Stimulated activated memory B cell treated with anti-CD40 and anti-IgM and Interleukin-4, amounts not matched to agents 10 μg/mL and 1 μg/mL and 100 μg/mL, for 72 hours (primary cell): ENCODE results near the gene LRRC4C.

Experiments
- ATAC-seq: fragments of 150-1000 bp; cut with Tn5 transposase; 2 replicates; pipeline ENCODE4 v1.10.0; 2021
- H3K27ac Mint-ChIP-seq: one replicate; pipeline ENCODE4 v1.8.0; 2022; ENCODE audit warnings: mild to moderate bottlenecking, mixed read lengths
- H3K27me3 Mint-ChIP-seq: one replicate; pipeline ENCODE4 v1.8.0; 2022; ENCODE audit warnings: mixed read lengths
- H3K36me3 Mint-ChIP-seq: one replicate; pipeline ENCODE4 v1.8.0; 2022; ENCODE audit warnings: mixed read lengths
- H3K4me1 Mint-ChIP-seq: one replicate; pipeline ENCODE4 v1.8.0; 2022; ENCODE audit warnings: mixed read lengths
- H3K4me3 Mint-ChIP-seq: one replicate; pipeline ENCODE4 v1.8.0; 2022; ENCODE audit warnings: mild to moderate bottlenecking, moderate library complexity, mixed read lengths
- H3K9me3 Mint-ChIP-seq: one replicate; pipeline ENCODE4 v1.8.0; 2022; ENCODE audit warnings: mixed read lengths

LRRC4C gene

DNA sequence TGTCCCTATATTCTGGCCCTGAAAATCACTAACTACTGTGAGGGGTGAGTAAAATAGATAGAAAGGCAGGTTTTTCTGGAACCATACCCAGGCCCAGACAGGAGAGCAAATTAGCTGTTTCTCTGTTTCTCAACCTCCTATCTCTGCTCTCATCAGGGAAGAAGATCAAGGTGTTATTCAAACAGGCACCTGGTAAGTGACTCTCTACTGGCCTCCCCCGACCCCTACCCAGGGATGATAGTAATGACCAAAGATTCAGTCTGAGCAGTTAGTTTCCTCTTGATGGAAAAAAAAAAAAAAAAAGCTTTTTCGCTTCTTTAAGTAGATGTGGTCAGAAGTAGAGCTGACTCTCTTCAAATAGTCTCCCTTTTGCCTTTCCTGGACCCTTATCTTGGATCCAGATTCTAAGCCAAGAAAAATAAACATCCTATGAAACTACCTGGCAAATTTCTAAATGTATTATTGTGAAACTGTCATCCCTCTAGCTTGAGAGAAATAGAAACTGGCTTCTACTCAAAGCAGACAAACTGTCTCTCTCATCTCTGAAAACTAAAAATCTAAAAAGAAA lies 9.9 kb downstream of the LRRC4C start:
- Mint-ChIP-seq H3K4me3 (no peak overlapping the region), H3K27ac (no peak overlapping the region), H3K4me1 (no peaks in the 10 kb centered on the region), H3K36me3 (no peaks in the 10 kb centered on the region), H3K27me3 (no peaks in the 10 kb centered on the region), H3K9me3 (no peaks in the 10 kb centered on the region)
- no peak for ATAC-seq

DNA sequence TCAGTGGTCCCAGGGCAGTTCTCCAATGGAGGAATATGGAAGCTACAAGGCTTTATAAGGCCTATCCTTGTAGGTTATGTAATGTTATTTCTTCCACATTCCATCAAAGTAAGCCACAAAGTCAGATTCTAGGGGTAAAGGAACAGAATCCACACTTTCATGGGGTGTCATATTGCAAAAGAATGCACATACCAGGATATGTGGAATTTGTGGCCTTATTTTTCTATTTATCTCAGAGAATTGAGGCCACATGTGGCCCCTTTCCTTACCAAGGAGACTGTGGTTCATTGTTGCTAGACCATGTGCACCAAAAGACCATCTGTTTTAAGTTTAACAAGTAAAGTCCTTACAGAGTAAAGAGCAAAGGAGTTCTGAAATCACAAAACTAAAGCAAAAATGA lies 12.9 kb downstream of the LRRC4C start:
- H3K27ac Mint-ChIP-seq: no peak overlapping the region
- no peak overlapping the region for H3K4me3 Mint-ChIP-seq
- H3K4me1 Mint-ChIP-seq: no peaks in the 10 kb centered on the region
- H3K9me3 Mint-ChIP-seq: no peaks in the 10 kb centered on the region
- H3K27me3 Mint-ChIP-seq: no peaks in the 10 kb centered on the region
- H3K36me3 Mint-ChIP-seq: no peaks in the 10 kb centered on the region
- ATAC-seq: no peak

GRCh38 chr11:41446107-41446506 lies 13.3 kb downstream of the LRRC4C start:
- Mint-ChIP-seq H3K4me1 (no peaks in the 10 kb centered on the region), H3K9me3 (no peaks in the 10 kb centered on the region), H3K27me3 (no peaks in the 10 kb centered on the region), H3K36me3 (no peaks in the 10 kb centered on the region), H3K27ac (no peak overlapping the region), H3K4me3 (no peak overlapping the region)
- ATAC-seq: no peak

- H3K4me3 Mint-ChIP-seq: no peak overlapping the region
- H3K27me3 Mint-ChIP-seq: no peaks in the 10 kb centered on the region
- ATAC-seq: no peak
- no peaks in the 10 kb centered on the region for H3K36me3 Mint-ChIP-seq
- no peaks in the 10 kb centered on the region for H3K9me3 Mint-ChIP-seq
- no peak overlapping the region for H3K27ac Mint-ChIP-seq
- no peaks in the 10 kb centered on the region for H3K4me1 Mint-ChIP-seq
These were observed 22.4 kb downstream of the LRRC4C start for GRCh38 chr11:41437006-41437490.

DNA sequence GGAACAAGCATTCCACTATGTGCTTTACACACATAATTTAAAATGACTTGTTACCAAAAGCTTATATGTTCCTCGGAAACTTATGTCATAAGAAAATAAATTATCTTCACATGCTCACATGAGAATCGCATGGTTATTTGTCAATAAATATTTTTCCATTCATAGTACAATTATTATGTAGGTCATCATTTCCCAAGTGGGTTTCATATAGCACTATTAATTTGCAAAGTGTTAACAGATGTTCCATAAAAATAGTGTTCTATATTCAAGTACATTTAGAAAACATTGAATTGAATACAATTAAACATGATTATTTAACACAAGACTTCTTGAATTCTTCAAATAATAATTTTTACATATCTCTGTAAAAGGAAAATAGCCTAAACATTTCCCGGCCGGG lies 23.9 kb downstream of the LRRC4C start:
- no peaks in the 10 kb centered on the region for H3K9me3 Mint-ChIP-seq
- no peak for ATAC-seq
- H3K4me3 Mint-ChIP-seq: no peak overlapping the region
- H3K27ac Mint-ChIP-seq: no peak overlapping the region
- no peaks in the 10 kb centered on the region for H3K27me3 Mint-ChIP-seq
- H3K36me3 Mint-ChIP-seq: no peaks in the 10 kb centered on the region
- H3K4me1 Mint-ChIP-seq: no peaks in the 10 kb centered on the region

DNA sequence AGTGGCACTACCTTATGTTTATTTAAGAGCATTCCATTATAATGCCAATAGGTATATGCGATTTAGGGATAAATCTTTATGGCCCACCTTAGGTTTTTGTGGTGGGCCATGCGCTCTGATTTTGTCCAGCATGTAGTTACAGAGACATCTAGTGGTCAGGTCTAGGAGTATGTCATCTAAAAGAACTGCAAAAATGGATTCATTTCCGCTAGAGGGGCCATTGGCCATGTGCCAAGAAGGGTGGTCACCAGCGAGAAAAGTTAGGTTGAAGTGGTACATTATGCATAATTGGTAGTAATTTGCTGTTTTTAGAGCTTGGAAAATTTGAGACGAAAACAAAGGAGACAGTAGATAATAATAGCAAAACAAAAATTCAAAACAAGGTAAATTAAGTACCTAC lies 27.7 kb downstream of the LRRC4C start:
- no peak overlapping the region for H3K4me3 Mint-ChIP-seq
- no peaks in the 10 kb centered on the region for H3K9me3 Mint-ChIP-seq
- no peak overlapping the region for H3K27ac Mint-ChIP-seq
- no peak for ATAC-seq
- H3K4me1 Mint-ChIP-seq: peaks cover 4% of the 10 kb centered on the region
- H3K27me3 Mint-ChIP-seq: no peaks in the 10 kb centered on the region
- H3K36me3 Mint-ChIP-seq: no peaks in the 10 kb centered on the region

- Mint-ChIP-seq H3K9me3 (no peaks in the 10 kb centered on the region), H3K4me1 (peaks cover under 1% of the 10 kb centered on the region), H3K27me3 (no peaks in the 10 kb centered on the region), H3K4me3 (no peak overlapping the region), H3K36me3 (no peaks in the 10 kb centered on the region), H3K27ac (no peak overlapping the region)
- ATAC-seq: no peak
These were observed 39.6 kb downstream of the LRRC4C start for GRCh38 chr11:41419901-41420300.

GRCh38 chr11:41414771-41415440 lies 44.5 kb downstream of the LRRC4C start:
- no peaks in the 10 kb centered on the region for H3K9me3 Mint-ChIP-seq
- ATAC-seq: no peak
- H3K36me3 Mint-ChIP-seq: no peaks in the 10 kb centered on the region
- H3K4me1 Mint-ChIP-seq: peaks cover 10% of the 10 kb centered on the region
- H3K27ac Mint-ChIP-seq: no peak overlapping the region
- H3K27me3 Mint-ChIP-seq: no peaks in the 10 kb centered on the region
- H3K4me3 Mint-ChIP-seq: no peak overlapping the region

- Mint-ChIP-seq H3K9me3 (no peaks in the 10 kb centered on the region), H3K27ac (no peak overlapping the region), H3K4me1 (peaks cover 10% of the 10 kb centered on the region), H3K36me3 (no peaks in the 10 kb centered on the region), H3K27me3 (no peaks in the 10 kb centered on the region), H3K4me3 (no peak overlapping the region)
- peak; percentile 65 for ATAC-seq
These were observed 45.6 kb downstream of the LRRC4C start for GRCh38 chr11:41413843-41414242.

DNA sequence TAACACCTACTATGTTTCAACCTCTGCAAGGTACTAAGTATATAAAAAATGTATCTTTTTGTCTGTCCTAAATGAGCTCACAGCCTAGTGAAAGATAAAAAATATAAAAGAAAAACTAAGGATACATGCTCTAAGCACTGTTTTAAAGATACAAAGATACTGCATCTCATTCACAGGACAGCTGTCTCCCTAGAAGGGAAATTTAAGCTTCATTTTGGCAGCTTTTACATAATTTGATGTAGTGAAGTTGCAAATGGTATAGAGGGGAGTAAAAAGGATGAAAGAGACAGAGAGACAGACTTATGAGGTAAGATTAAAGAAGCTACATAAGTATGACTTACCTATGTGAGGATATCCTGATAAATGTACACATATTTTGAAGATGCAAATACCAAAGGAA lies 53.6 kb downstream of the LRRC4C start:
- H3K9me3 Mint-ChIP-seq: peaks cover 2% of the 10 kb centered on the region

DNA sequence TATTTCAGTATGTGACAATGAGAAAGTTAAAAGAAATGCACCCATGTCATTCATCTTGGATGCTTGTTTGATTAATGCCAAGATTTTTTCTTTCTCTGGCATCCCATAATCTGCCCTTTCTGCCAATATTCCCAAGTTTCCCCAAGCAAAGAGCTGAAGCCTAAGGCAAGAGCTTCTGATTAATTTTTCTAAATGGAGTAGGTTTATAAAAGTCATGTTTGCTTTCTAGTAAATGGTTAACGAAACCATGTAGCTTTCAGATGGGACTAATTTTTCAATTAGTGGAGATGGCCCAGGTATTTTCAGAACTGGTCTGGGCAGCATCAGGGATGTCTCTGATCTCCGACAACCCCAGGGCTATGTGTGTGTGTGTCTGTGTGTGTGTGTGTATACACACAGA lies 55.3 kb downstream of the LRRC4C start:
- H3K27me3 Mint-ChIP-seq: no peaks in the 10 kb centered on the region
- peaks cover 2% of the 10 kb centered on the region for H3K9me3 Mint-ChIP-seq
- H3K36me3 Mint-ChIP-seq: no peaks in the 10 kb centered on the region
- ATAC-seq: no peak
- no peaks in the 10 kb centered on the region for H3K4me1 Mint-ChIP-seq
- H3K27ac Mint-ChIP-seq: no peak overlapping the region
- no peak overlapping the region for H3K4me3 Mint-ChIP-seq

More for the DNA sequence above, 53.6 kb downstream of the LRRC4C start:
- no peak overlapping the region for H3K4me3 Mint-ChIP-seq
- H3K36me3 Mint-ChIP-seq: no peaks in the 10 kb centered on the region
- no peak for ATAC-seq
- no peaks in the 10 kb centered on the region for H3K4me1 Mint-ChIP-seq
- no peak overlapping the region for H3K27ac Mint-ChIP-seq
- H3K27me3 Mint-ChIP-seq: no peaks in the 10 kb centered on the region

- H3K36me3 Mint-ChIP-seq: no peaks in the 10 kb centered on the region
- no peak for ATAC-seq
- no peak overlapping the region for H3K27ac Mint-ChIP-seq
- no peak overlapping the region for H3K4me3 Mint-ChIP-seq
- no peaks in the 10 kb centered on the region for H3K27me3 Mint-ChIP-seq
- no peaks in the 10 kb centered on the region for H3K4me1 Mint-ChIP-seq
- peaks cover 2% of the 10 kb centered on the region for H3K9me3 Mint-ChIP-seq
These were observed 56.0 kb downstream of the LRRC4C start for GRCh38 chr11:41403458-41403857.

DNA sequence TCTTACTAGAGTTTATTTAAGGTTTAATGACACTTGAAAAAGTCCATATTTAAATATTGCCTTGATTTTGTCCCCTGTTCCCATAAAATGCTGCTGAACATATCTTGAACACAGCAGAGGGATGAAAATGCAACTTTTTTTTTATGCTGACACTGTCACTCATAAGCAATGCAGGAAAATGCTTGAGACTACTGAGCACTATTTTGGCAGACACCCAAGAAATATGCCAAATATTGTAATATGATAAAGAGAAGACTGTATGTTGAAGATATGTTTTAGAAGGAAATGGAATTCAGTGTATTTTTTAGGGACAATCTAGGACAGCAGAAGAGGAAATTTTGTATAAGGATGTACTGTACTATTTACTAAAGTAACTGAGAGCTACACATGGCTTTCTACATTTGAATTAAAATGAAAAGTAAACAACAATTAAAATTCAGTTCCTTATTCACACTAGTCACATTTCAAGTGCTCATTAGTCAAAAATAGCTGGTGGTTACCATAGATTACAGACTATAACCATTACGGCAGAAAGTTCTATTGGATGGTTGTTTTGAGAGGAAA lies 58.6 kb downstream of the LRRC4C start:
- no peak overlapping the region for H3K27ac Mint-ChIP-seq
- peaks cover 2% of the 10 kb centered on the region for H3K9me3 Mint-ChIP-seq
- H3K27me3 Mint-ChIP-seq: no peaks in the 10 kb centered on the region
- H3K4me3 Mint-ChIP-seq: no peak overlapping the region
- H3K36me3 Mint-ChIP-seq: no peaks in the 10 kb centered on the region
- no peaks in the 10 kb centered on the region for H3K4me1 Mint-ChIP-seq
- no peak for ATAC-seq

GRCh38 chr11:41400124-41400523 lies 59.3 kb downstream of the LRRC4C start:
- H3K4me3 Mint-ChIP-seq: no peak overlapping the region
- no peak for ATAC-seq
- H3K9me3 Mint-ChIP-seq: peaks cover 2% of the 10 kb centered on the region
- H3K4me1 Mint-ChIP-seq: no peaks in the 10 kb centered on the region
- no peak overlapping the region for H3K27ac Mint-ChIP-seq
- no peaks in the 10 kb centered on the region for H3K36me3 Mint-ChIP-seq
- no peaks in the 10 kb centered on the region for H3K27me3 Mint-ChIP-seq

- ATAC-seq: no peak
These were observed 60.1 kb downstream of the LRRC4C start for GRCh38 chr11:41399323-41399722.

DNA sequence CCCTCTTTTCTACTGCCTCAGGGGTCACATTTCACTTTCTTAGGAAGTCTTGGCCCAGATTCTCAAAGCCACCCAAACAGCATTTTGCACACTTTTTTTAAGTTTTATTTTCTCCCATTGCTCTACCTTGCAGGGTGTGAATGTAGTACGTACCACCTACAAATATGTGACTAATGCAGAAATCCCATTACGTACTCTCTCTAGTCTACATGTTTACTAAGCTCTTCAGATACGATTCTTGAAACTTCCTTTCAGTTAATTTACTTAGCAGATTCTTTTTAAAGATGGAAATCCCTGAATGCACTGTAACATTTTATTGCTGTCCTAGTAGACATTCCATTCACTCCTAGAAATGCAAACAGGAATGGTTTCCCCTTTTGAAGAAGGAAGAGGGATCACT lies 61.3 kb downstream of the LRRC4C start:
- Mint-ChIP-seq H3K4me3 (no peak overlapping the region), H3K36me3 (no peaks in the 10 kb centered on the region), H3K9me3 (no peaks in the 10 kb centered on the region), H3K4me1 (no peaks in the 10 kb centered on the region), H3K27me3 (no peaks in the 10 kb centered on the region), H3K27ac (no peak overlapping the region)
- no peak for ATAC-seq

More at GRCh38 chr11:41399323-41399722, 60.1 kb downstream of the LRRC4C start:
- Mint-ChIP-seq H3K4me1 (no peaks in the 10 kb centered on the region), H3K27ac (no peak overlapping the region), H3K36me3 (no peaks in the 10 kb centered on the region), H3K27me3 (no peaks in the 10 kb centered on the region), H3K9me3 (peaks cover 2% of the 10 kb centered on the region), H3K4me3 (no peak overlapping the region)
